ENCODE results near the gene SIRPB2. TPM values are rescaled to one million over a fixed set of nuclear protein-coding genes. Genes with fewer than 3 reads are reported as not detected.

The SIRPB2 gene
- total and polyA plus RNA-seq, 10 of the 15 experiments (the other 5 are each of a cell fraction or from before 2014, with no cell fraction given), result not detected

DNA sequence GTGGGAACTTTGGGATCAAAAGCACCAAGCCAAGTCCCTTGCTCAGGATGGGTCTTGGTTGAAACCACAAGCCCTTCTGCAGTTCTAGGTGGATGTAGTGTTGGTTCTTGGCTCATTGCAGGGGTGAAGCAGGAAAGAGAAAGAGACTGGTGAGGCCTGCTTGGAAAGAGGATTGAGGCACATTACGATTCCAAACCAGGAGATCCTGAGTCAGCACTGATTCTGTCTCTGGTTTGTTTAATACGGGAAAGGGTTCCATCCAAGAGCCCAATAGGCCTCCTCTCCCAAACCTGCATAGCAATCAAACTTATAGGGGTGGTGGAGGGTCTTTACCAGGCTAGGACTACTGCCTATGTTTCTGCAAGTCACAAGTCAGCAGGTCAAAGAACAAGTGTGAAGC, 48.9 kb downstream of the SIRPB2 start:
- Histone ChIP-seq H3K36me3 (ENCODE audit: control insufficient read depth in 2 of 2, insufficient read depth in 2 of 2, low read length in 1 of 2) (peaks cover 23 to 37% of the 10 kb centered on the region in 2 experiments), H3K4me1 (ENCODE audit: control insufficient read depth, insufficient read depth, low read length) (no peaks in the 10 kb centered on the region), H3K79me2 (ENCODE audit: control insufficient read depth, insufficient read depth, low read length) (no peaks in the 10 kb centered on the region), H2AFZ (ENCODE audit: control insufficient read depth, low read depth, low read length) (no peak overlapping the region), H3K27me3 (replicated peaks in 1 of 2; ENCODE audit: control insufficient read depth in 2 of 2, insufficient read depth in 2 of 2, low read length in 1 of 2) (no peaks in the 10 kb centered on the region), H3K9me3 (replicated peaks; ENCODE audit: control insufficient read depth, insufficient read depth, low read length) (no peaks in the 10 kb centered on the region), H3K4me2 (ENCODE audit: control insufficient read depth, insufficient read depth) (no peak overlapping the region), H3K27ac (ENCODE audit: control insufficient read depth, insufficient read depth) (no peak overlapping the region), H3K9ac (ENCODE audit: control insufficient read depth, insufficient read depth, low read length) (no peak overlapping the region), H4K20me1 (ENCODE audit: control insufficient read depth, insufficient read depth) (no peaks in the 10 kb centered on the region), H3K4me3 (no peak overlapping the region)
- TF ChIP-seq SREBF2 (IDR thresholded peaks at IDR 0.05; ENCODE audit: low read length) (no peak), POLR2A (IDR thresholded peaks at IDR 0.05; ENCODE audit: low read depth, low read length) (0 out of 2 replicates have a peak, but pooled peaks have one; percentile 15)
- no TSS peak for BruUV-seq (replicated peaks)
- ATAC-seq (no peak), FAIRE-seq (no peak), DNase-seq (ENCODE audit: low read depth, low spot score) (no peak)
- in situ Hi-C loops (cut with MboI), result no loop called here
- ChIA-PET CTCF (interaction anchor here (1.6 kb wide), 1 partner anchor 61 kb away, joined by 5 read pairs; no protein-coding TSS in a partner anchor), SMC1A (ENCODE audit: uncharacterized antibody, unreplicated experiment) (no interaction called here), RAD21 (ENCODE audit: unreplicated experiment) (no interaction called here), POLR2A (no interaction called here)
- intact Hi-C loops (cut with micrococcal nuclease; ENCODE audit: unreplicated experiment), result no loop called here
- WGBS (ENCODE audit: insufficient coverage, insufficient replicate concordance, low lambda C conversion rate, missing lambda C conversion rate), result 73% methylated on average over 2 of the region's 2 CpGs

DNA sequence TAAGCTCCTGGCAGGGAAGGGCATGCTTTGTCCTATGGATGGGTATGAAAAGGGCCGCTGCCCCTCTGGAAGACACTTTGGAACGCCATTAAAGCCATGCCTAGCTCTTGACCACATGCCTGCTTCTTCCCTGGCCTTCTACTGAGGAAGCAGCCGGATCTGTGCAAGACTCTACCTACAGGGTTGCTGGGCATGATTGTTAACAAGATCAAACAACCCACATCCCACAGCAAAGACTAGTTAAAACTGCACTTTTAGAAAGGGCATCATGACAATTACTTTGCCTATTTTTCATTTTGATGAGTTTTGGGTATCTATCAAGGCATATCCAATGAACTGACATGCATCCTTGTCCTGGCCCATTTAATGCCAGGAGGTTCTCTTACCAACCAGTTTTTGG, 50.1 kb downstream of the SIRPB2 start:
- no peaks in the 10 kb centered on the region for H3K27me3 ChIP-seq (replicated peaks in 1 of 2; ENCODE audit: control insufficient read depth in 2 of 2, insufficient read depth in 2 of 2, low read length in 1 of 2)
- no peak for DNase-seq (ENCODE audit: low read depth, low spot score)
- no peaks in the 10 kb centered on the region for H3K4me1 ChIP-seq (ENCODE audit: control insufficient read depth, insufficient read depth, low read length)
- RAD21 ChIA-PET (ENCODE audit: unreplicated experiment), result interaction anchor here (2.9 kb wide), 1 partner anchor 129 kb away, joined by 10 read pairs; no protein-coding TSS in a partner anchor
- H3K27ac ChIP-seq (ENCODE audit: control insufficient read depth, insufficient read depth), result no peak overlapping the region
- in situ Hi-C loops (cut with MboI), result no loop called here
- no peaks in the 10 kb centered on the region for H3K79me2 ChIP-seq (ENCODE audit: control insufficient read depth, insufficient read depth, low read length)
- 64% methylated on average over 3 of the region's 3 CpGs for WGBS (ENCODE audit: insufficient coverage, insufficient replicate concordance, low lambda C conversion rate, missing lambda C conversion rate)
- H3K9ac ChIP-seq (ENCODE audit: control insufficient read depth, insufficient read depth, low read length), result no peak overlapping the region
- no peak for FAIRE-seq
- no peaks in the 10 kb centered on the region for H3K9me3 ChIP-seq (replicated peaks; ENCODE audit: control insufficient read depth, insufficient read depth, low read length)
- no TSS peak for BruUV-seq (replicated peaks)
- ATAC-seq, result no peak
- H2AFZ ChIP-seq (ENCODE audit: control insufficient read depth, low read depth, low read length), result no peak overlapping the region
- POLR2A ChIA-PET, result no interaction called here
- peaks cover 22 to 31% of the 10 kb centered on the region in 2 experiments for H3K36me3 ChIP-seq (ENCODE audit: control insufficient read depth in 2 of 2, insufficient read depth in 2 of 2, low read length in 1 of 2)
- CTCF ChIA-PET, result interaction anchor here (0.9 to 7.2 kb wide), 5 partner anchors 9 to 293 kb away, joined by 4 to 65 read pairs (median 5); no protein-coding TSS in a partner anchor
- H3K4me2 ChIP-seq (ENCODE audit: control insufficient read depth, insufficient read depth), result no peak overlapping the region
- no peaks in the 10 kb centered on the region for H4K20me1 ChIP-seq (ENCODE audit: control insufficient read depth, insufficient read depth)
- intact Hi-C loops (cut with micrococcal nuclease; ENCODE audit: unreplicated experiment), result no loop called here
- no peak overlapping the region for H3K4me3 ChIP-seq
- SMC1A ChIA-PET (ENCODE audit: uncharacterized antibody, unreplicated experiment), result no interaction called here
- no peak for TF ChIP-seq FOS (IDR thresholded peaks at IDR 0.05; ENCODE audit: borderline replicate concordance, extremely low read depth, insufficient read length)
- TF ChIP-seq, protein P1, sequence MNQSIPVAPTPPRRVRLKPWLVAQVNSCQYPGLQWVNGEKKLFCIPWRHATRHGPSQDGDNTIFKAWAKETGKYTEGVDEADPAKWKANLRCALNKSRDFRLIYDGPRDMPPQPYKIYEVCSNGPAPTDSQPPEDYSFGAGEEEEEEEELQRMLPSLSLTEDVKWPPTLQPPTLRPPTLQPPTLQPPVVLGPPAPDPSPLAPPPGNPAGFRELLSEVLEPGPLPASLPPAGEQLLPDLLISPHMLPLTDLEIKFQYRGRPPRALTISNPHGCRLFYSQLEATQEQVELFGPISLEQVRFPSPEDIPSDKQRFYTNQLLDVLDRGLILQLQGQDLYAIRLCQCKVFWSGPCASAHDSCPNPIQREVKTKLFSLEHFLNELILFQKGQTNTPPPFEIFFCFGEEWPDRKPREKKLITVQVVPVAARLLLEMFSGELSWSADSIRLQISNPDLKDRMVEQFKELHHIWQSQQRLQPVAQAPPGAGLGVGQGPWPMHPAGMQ (IDR thresholded peaks at IDR 0.05; ENCODE audit: borderline replicate concordance), result no peak
- TF ChIP-seq ESRRA (IDR thresholded peaks at IDR 0.05; ENCODE audit: low read length), result no peak
- TF ChIP-seq POLR2AphosphoS5 (IDR thresholded peaks at IDR 0.05; ENCODE audit: low read length), result no peak
- TF ChIP-seq JUNB (IDR thresholded peaks at IDR 0.05), result no peak
- TF ChIP-seq SMAD5 (IDR thresholded peaks at IDR 0.05; ENCODE audit: low read depth), result no peak
- TF ChIP-seq, protein P2, sequence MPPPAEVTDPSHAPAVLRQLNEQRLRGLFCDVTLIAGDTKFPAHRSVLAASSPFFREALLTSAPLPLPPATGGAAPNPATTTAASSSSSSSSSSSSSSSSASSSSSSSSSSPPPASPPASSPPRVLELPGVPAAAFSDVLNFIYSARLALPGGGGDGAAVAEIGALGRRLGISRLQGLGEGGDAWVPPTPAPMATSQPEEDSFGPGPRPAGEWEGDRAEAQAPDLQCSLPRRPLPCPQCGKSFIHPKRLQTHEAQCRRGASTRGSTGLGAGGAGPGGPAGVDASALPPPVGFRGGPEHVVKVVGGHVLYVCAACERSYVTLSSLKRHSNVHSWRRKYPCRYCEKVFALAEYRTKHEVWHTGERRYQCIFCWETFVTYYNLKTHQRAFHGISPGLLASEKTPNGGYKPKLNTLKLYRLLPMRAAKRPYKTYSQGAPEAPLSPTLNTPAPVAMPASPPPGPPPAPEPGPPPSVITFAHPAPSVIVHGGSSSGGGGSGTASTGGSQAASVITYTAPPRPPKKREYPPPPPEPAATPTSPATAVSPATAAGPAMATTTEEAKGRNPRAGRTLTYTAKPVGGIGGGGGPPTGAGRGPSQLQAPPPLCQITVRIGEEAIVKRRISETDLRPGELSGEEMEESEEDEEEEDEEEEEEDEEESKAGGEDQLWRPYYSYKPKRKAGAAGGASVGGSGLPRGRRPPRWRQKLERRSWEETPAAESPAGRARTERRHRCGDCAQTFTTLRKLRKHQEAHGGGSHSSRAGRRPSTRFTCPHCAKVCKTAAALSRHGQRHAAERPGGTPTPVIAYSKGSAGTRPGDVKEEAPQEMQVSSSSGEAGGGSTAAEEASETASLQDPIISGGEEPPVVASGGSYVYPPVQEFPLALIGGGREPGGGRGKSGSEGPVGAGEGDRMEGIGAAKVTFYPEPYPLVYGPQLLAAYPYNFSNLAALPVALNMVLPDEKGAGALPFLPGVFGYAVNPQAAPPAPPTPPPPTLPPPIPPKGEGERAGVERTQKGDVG (CRISPR knock-in tag; IDR thresholded peaks at IDR 0.05), result no peak
- TF ChIP-seq ATF7 (IDR thresholded peaks at IDR 0.05; ENCODE audit: low read depth), result no peak
- TF ChIP-seq EP300 (IDR thresholded peaks at IDR 0.05; ENCODE audit: borderline replicate concordance in 1 of 2, control insufficient read depth in 1 of 2, low read depth in 2 of 2, low read length in 2 of 2), result no peak

Measured in GM12878 (cell line).